ENCODE results near the gene TSGA10. TPM values are rescaled to one million over a fixed set of nuclear protein-coding genes. Genes with fewer than 3 reads are reported as not detected.

TSGA10 gene
- polyA plus RNA-seq, 1 experiment = 1.4 TPM

DNA sequence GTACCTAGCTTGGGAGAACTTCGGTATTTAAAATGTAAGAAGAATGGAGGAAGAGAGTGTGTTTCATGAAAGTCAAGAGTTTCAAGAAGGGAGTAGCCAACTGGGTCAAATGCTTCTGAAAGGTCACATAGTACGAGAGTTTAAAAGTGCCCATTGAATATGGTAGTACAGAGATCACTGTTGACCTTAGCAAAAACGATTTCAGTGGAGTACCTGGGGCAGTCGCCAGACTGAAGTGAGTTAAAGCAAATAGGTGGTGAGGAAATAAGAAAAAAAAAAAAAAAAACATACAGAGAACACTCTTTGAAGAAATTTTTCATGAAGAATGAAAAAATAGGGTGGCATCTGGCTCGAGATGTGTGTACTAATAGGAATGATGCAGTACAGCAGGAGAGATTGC is 11.5 kb upstream of the TSGA10 start:
- POLR2A ChIA-PET = no interaction called here
- no peak overlapping the region for H3K27ac ChIP-seq (ENCODE audit: low read depth, low read length)

DNA sequence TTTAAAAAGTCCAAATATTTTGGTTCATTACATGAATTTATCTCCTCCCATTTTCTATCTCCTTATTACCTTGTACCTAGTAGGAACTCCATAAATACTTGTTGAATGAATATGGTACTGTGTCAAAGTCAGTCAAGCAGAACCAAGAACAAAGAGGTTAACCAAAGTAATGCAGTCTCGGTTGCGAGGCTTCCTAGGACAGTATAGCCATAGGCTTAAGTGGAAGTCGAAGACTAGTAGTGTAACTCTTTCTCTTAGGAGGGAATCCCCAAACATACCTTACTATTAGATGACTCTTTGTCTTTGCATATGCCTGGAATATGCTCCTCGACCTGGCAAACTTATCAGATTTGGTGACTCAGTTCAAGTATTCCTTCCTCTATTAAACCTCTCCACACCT is 4.9 kb upstream of the TSGA10 start:
- ChIA-PET POLR2A (no interaction called here), CTCF (no interaction called here)
- H3K9me3 ChIP-seq (ENCODE audit: control insufficient read depth, insufficient read depth, low read length) = no peaks in the 10 kb centered on the region
- no peak overlapping the region for H3K27ac ChIP-seq (ENCODE audit: low read depth, low read length)
- DNase-seq (ENCODE audit: low read depth, low spot score) = no peak
- H3K4me3 ChIP-seq (ENCODE audit: low read depth, low read length) = no peak overlapping the region
- no peaks in the 10 kb centered on the region for H3K27me3 ChIP-seq (ENCODE audit: control insufficient read depth, insufficient read depth, low read length)
- TF ChIP-seq, protein P1, sequence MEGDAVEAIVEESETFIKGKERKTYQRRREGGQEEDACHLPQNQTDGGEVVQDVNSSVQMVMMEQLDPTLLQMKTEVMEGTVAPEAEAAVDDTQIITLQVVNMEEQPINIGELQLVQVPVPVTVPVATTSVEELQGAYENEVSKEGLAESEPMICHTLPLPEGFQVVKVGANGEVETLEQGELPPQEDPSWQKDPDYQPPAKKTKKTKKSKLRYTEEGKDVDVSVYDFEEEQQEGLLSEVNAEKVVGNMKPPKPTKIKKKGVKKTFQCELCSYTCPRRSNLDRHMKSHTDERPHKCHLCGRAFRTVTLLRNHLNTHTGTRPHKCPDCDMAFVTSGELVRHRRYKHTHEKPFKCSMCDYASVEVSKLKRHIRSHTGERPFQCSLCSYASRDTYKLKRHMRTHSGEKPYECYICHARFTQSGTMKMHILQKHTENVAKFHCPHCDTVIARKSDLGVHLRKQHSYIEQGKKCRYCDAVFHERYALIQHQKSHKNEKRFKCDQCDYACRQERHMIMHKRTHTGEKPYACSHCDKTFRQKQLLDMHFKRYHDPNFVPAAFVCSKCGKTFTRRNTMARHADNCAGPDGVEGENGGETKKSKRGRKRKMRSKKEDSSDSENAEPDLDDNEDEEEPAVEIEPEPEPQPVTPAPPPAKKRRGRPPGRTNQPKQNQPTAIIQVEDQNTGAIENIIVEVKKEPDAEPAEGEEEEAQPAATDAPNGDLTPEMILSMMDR (IDR thresholded peaks at IDR 0.05; ENCODE audit: low read depth, low read length) = no peak

More for the DNA sequence above, 11.5 kb upstream of the TSGA10 start:
- H3K9me3 ChIP-seq (ENCODE audit: control insufficient read depth, insufficient read depth, low read length) = no peaks in the 10 kb centered on the region
- no peak for DNase-seq (ENCODE audit: low read depth, low spot score)
- TF ChIP-seq, protein P1 (IDR thresholded peaks at IDR 0.05; ENCODE audit: low read depth, low read length) = no peak
- no peaks in the 10 kb centered on the region for H3K27me3 ChIP-seq (ENCODE audit: control insufficient read depth, insufficient read depth, low read length)
- no peak overlapping the region for H3K4me3 ChIP-seq (ENCODE audit: low read depth, low read length)
- CTCF ChIA-PET = no interaction called here

DNA sequence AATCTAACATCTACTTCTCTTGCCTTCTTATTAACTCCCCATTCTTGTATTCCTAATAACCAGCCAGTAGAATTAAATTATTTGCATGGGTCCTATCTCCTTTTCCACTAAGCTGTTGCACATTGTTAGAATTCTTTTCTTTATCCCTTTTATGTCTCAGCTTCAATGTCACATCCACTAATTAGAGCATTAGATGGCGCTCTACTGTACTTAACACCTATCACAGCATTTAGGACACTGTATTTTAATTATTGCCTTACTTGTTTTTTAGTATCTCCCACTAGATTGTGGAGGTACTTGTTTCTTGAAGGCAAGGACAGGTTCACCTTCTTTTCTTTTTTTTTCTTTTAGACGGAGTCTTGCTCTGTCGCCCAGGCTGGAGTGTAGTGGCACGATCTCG is 3.9 kb upstream of the TSGA10 start:
- Histone ChIP-seq H3K9me3 (ENCODE audit: control insufficient read depth, insufficient read depth, low read length) (no peaks in the 10 kb centered on the region), H3K27ac (ENCODE audit: low read depth, low read length) (no peak overlapping the region), H3K27me3 (ENCODE audit: control insufficient read depth, insufficient read depth, low read length) (no peaks in the 10 kb centered on the region), H3K4me3 (ENCODE audit: low read depth, low read length) (no peak overlapping the region)
- no peak for DNase-seq (ENCODE audit: low read depth, low spot score)
- TF ChIP-seq, protein P1 (IDR thresholded peaks at IDR 0.05; ENCODE audit: low read depth, low read length) = no peak
- POLR2A ChIA-PET = interaction anchor here (1.5 kb wide), 1 partner anchor 179 kb away, joined by 3 read pairs; the partner anchor contains the start of gene EIF5B
- CTCF ChIA-PET = no interaction called here

DNA sequence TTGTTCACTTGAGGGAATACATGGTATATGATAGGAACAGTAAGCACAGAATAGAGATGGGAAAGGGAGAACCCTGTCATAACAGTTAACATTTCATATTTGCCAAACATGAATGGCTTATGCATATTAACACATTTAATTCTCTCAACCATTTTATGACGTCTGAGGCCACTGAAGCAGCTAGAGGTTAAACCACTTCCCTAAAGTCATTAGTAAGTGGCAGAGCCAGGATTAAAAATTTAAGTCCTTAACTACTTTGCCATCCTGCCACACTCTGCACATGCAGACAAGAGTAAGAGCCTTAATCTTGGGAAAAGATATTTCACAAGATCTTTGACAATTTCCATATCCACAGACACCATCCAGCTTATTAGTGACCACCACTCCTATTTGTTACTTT is 2.1 kb upstream of the TSGA10 start:
- no peak overlapping the region for H3K27ac ChIP-seq (ENCODE audit: low read depth, low read length)
- no peaks in the 10 kb centered on the region for H3K27me3 ChIP-seq (ENCODE audit: control insufficient read depth, insufficient read depth, low read length)
- H3K4me3 ChIP-seq (ENCODE audit: low read depth, low read length) = no peak overlapping the region
- CTCF ChIA-PET = interaction anchor here (1.4 kb wide), 1 partner anchor 508 kb away, joined by 5 read pairs; no protein-coding TSS in a partner anchor
- H3K9me3 ChIP-seq (ENCODE audit: control insufficient read depth, insufficient read depth, low read length) = no peaks in the 10 kb centered on the region
- no peak for DNase-seq (ENCODE audit: low read depth, low spot score)
- POLR2A ChIA-PET = interaction anchor here (1.5 kb wide), 1 partner anchor 180 kb away, joined by 3 read pairs; the partner anchor contains the start of gene EIF5B
- TF ChIP-seq, protein P1 (IDR thresholded peaks at IDR 0.05; ENCODE audit: low read depth, low read length) = no peak

DNA sequence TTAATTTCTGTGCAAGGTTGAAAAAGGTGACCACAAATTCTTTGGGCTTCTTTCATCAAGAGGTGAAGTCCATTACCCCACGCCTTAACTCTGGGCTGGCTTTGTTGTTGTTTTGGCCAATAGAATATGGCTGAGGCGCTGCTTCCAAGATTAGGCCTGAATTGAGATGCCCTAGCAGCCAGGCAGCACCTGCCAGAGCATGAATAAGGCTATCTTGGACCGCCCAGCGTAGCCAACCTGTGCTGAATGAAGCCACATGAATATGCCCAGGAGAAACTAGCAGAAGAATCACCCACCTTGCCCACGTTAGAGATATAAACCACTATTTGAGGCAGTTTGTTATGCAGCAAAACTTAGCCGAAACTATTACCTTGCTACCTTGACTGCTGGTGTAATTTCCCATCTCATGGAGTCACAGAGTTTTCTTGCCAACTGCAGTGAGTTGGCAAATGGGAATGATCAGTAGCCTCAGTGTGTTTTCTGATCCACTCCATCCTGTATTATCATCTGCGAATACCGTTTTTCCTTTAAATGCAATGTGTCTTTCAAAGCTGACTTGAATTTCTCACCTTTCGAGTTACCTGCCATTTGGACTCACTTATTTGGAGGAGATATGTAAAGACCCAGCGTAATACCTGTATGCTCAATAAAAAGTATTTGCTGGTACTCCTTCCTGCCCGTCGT is 679 bp downstream of the TSGA10 start:
- Histone ChIP-seq H3K9me3 (ENCODE audit: control insufficient read depth, insufficient read depth, low read length) (no peaks in the 10 kb centered on the region), H3K27ac (ENCODE audit: low read depth, low read length) (peak overlapping the region; percentile 3), H3K27me3 (ENCODE audit: control insufficient read depth, insufficient read depth, low read length) (no peaks in the 10 kb centered on the region), H3K4me3 (ENCODE audit: low read depth, low read length) (peak overlapping the region; percentile 84)
- TF ChIP-seq, protein P1 (IDR thresholded peaks at IDR 0.05; ENCODE audit: low read depth, low read length) = no peak
- DNase-seq (ENCODE audit: low read depth, low spot score) = no peak
- CTCF ChIA-PET = no interaction called here
- POLR2A ChIA-PET = interaction anchor here (0.6 to 1.3 kb wide), 3 partner anchors 15 to 181 kb away, joined by 3 read pairs; no protein-coding TSS in a partner anchor

Measured in AG04450 (cell line).